Stimulated activated CD8-positive, alpha-beta memory T cell treated with anti-CD3 and anti-CD28 coated beads, Interleukin-15, amount 100 ng/mL, for 48 hours (primary cell): ENCODE results near the gene EP300.

ENCODE experiments used
- DNase-seq, 2 donors: peaks; one replicate each; pipeline ENCODE4 v3.0.0-alpha.2; 2020; ENCODE audit warnings: low read depth in 2 of 2

The EP300 gene

GRCh38 chr22:41204992-41205900 lies 112.9 kb downstream of the EP300 start, which contains the start of gene L3MBTL2:
Gene L3MBTL2 (plus strand): TSS chr22:41205312. CDS start chr22:41205363, 51 bp downstream.
- DNase-seq = peak; percentile 98 to 99

GRCh38 chr22:41206719-41207118 lies 114.3 kb downstream of the EP300 start:
- DNase-seq = no peak

- DNase-seq = no peak
Measured at GRCh38 chr22:41215409-41215808, 123.0 kb downstream of the EP300 start.

GRCh38 chr22:41215926-41216325 lies 123.5 kb downstream of the EP300 start:
- DNase-seq = no peak

GRCh38 chr22:41216984-41217383 lies 124.6 kb downstream of the EP300 start:
- no peak for DNase-seq

- no peak for DNase-seq
Measured at GRCh38 chr22:41217553-41218157, 125.3 kb downstream of the EP300 start.

- no peak for DNase-seq
Measured at GRCh38 chr22:41222846-41223507, 130.6 kb downstream of the EP300 start.

- no peak for DNase-seq
Measured at GRCh38 chr22:41223535-41223934, 131.1 kb downstream of the EP300 start.

GRCh38 chr22:41226723-41227655 lies 134.6 kb downstream of the EP300 start:
- DNase-seq = no peak

- no peak for DNase-seq
Measured at GRCh38 chr22:41229215-41229614, 136.8 kb downstream of the EP300 start.
